HepG2 (cell line): Measurements from ENCODE around the gene EDEM3. TPM values are rescaled to one million over a fixed set of nuclear protein-coding genes. Genes with fewer than 3 reads are reported as not detected.

Experiments used
- ETV5 ChIP-seq: IDR thresholded peaks from 2 replicates; pipeline ENCODE4 v1.6.1; 2018; ENCODE audit warnings: missing biosample characterization, missing genetic modification reagents, inconsistent platforms, borderline replicate concordance
- FOXP1 ChIP-seq, 2 experiments: fragments of 450-650 bp in 1 of 2; IDR thresholded peaks; 2 replicates each; pipeline ENCODE4 v1.6.1; 2017 to 2018; ENCODE audit warnings: antibody characterized with exemption in 1 of 2
- GATAD2A ChIP-seq: IDR thresholded peaks from 2 replicates; pipeline ENCODE4 v1.6.1; 2016
- GPN1 ChIP-seq: sonication (generic); formaldehyde crosslinking; IDR thresholded peaks from 2 replicates; pipeline ENCODE4 v1.5.1; 2020; ENCODE audit warnings: missing genetic modification reagents, borderline replicate concordance
- HOXA3 ChIP-seq: sonication (generic); formaldehyde crosslinking; IDR thresholded peaks from 2 replicates; pipeline ENCODE4 v1.5.0; 2020; ENCODE audit warnings: missing genetic modification reagents
- IKZF1 ChIP-seq: fragments of 450-650 bp; IDR thresholded peaks from 2 replicates; pipeline ENCODE4 v1.7.1; 2016
- ISL2 ChIP-seq: sonication (generic); formaldehyde crosslinking; IDR thresholded peaks from 2 replicates; pipeline ENCODE4 v1.5.0; 2020; ENCODE audit warnings: missing genetic modification reagents
- MIER3 ChIP-seq: IDR thresholded peaks from 2 replicates; pipeline ENCODE4 v1.6.1; 2016; ENCODE audit warnings: missing compliant biosample characterization, borderline replicate concordance
- NKX3-1 ChIP-seq: sonication (generic); formaldehyde crosslinking; IDR thresholded peaks from 2 replicates; pipeline ENCODE4 v1.5.0; 2020; ENCODE audit warnings: missing genetic modification reagents
- NR2F6 ChIP-seq, 2 experiments: IDR thresholded peaks; 2 replicates each; pipeline ENCODE4 v1.6.1; 2016; ENCODE audit warnings: antibody characterized with exemption in 1 of 2, mild to moderate bottlenecking in 1 of 2
- PHF21A ChIP-seq: sonication (generic); formaldehyde crosslinking; IDR thresholded peaks from 2 replicates; pipeline ENCODE4 v1.5.0; 2020; ENCODE audit warnings: mild to moderate bottlenecking, missing genetic modification reagents
- SMAD3 ChIP-seq: sonication (generic); formaldehyde crosslinking; IDR thresholded peaks from 2 replicates; pipeline ENCODE4 v1.4.0; 2020; ENCODE audit warnings: missing genetic modification reagents
- TOPORS ChIP-seq: sonication (generic); formaldehyde crosslinking; IDR thresholded peaks from 2 replicates; pipeline ENCODE4 v1.8.0; 2023; ENCODE audit warnings: mild to moderate bottlenecking, missing genetic modification reagents
- ZNF160 ChIP-seq: sonication (generic); formaldehyde crosslinking; IDR thresholded peaks from 2 replicates; pipeline ENCODE4 v1.8.0; 2022; ENCODE audit warnings: mild to moderate bottlenecking, inconsistent platforms, missing genetic modification reagents
- ZNF256 ChIP-seq: sonication (generic); formaldehyde crosslinking; conservative IDR thresholded peaks from 2 replicates; pipeline ENCODE4 v1.4.0; 2020; ENCODE audit warnings: missing genetic modification reagents
- ZNF589 ChIP-seq: sonication (generic); formaldehyde crosslinking; conservative IDR thresholded peaks from 2 replicates; pipeline ENCODE4 v1.8.0; 2022; ENCODE audit warnings: mild to moderate bottlenecking, moderate library complexity, missing genetic modification reagents
- ZNF710 ChIP-seq: sonication (generic); formaldehyde crosslinking; IDR thresholded peaks from 2 replicates; pipeline ENCODE4 v1.5.0; 2020; ENCODE audit warnings: mild to moderate bottlenecking, missing genetic modification reagents, borderline replicate concordance
- ZNF768 ChIP-seq: sonication (generic); formaldehyde crosslinking; IDR thresholded peaks from 2 replicates; pipeline ENCODE4 v1.4.0; 2020; ENCODE audit warnings: missing genetic modification reagents
- polyA plus RNA-seq, 8 experiments: library from polyadenylated mRNA; depleted of rRNA in 3 of 8; stranded (reverse) in 7 of 8; unstranded in 1 of 8; fragments of >200 nt; fragmentation: Illumina TruSeq in 4 of 8; extraction: Trizol in 4 of 8; gene quantifications; 2 replicates each; pipeline versions ENCODE4 v1.2.1 to v1.2.3, GENCODE V29; 2011 to 2016; ENCODE audit warnings: low read depth in 4 of 8, missing spikeins in 1 of 8, mixed read lengths in 1 of 8; ENCODE audit not compliant: insufficient read depth in 1 of 8
- total RNA-seq, 5 experiments: library from RNA; depleted of rRNA; stranded (reverse); fragments of >200 nt; fragmentation: Illumina TruSeq; extraction: Trizol; gene quantifications; 2 replicates each; pipeline ENCODE4 v1.2.3, GENCODE V29; 2016; ENCODE audit warnings: low read depth in 1 of 5
- TF ChIP-seq, protein P1 (sequence below): sonication (generic); formaldehyde crosslinking; conservative IDR thresholded peaks from 2 replicates; pipeline ENCODE4 v1.4.0; 2020; ENCODE audit warnings: missing genetic modification reagents
- TF ChIP-seq, protein P2 (sequence below): IDR thresholded peaks from 2 replicates; pipeline ENCODE4 v1.6.1; 2016; ENCODE audit warnings: mild to moderate bottlenecking
- TF ChIP-seq, protein P3 (sequence below): sonication (generic); formaldehyde crosslinking; IDR thresholded peaks from 2 replicates; pipeline ENCODE4 v1.5.1; 2020; ENCODE audit warnings: mild to moderate bottlenecking, moderate library complexity, missing genetic modification reagents
- TF ChIP-seq, protein P4 (sequence below): IDR thresholded peaks from 2 replicates; pipeline ENCODE4 v1.6.1; 2012; ENCODE audit warnings: low read length, improper control_type of control experiment

Gene EDEM3
- total and polyA plus RNA-seq, 2 of the 13 experiments (the other 11 are each of a cell fraction or from before 2014, with no cell fraction given), result 13.1 to 18.2 TPM

DNA sequence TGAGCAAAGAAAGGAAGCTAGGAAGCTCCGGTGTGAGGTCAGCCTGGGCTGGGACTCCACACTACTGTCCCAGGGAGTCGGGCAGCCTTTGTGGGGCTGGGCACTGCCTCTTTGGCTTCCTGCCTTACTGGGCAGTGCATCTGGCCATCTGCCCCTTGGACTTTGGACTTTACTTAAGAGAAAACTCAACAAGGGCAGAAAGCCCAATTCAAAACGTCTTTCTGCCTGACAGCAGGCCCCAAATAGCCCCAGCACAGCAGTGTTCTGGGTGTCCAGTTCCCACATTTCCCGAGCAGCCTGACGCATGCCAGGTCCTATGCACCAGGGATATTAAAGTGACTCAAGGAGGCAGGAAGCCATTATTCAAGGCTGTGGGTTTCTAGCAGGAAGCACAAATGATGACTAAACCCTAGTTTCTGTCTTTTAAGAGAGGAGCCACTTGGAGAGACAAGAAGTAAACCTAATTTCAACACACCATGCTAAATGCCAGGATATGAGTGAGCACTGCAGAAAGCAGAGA lies 37.9 kb upstream of the EDEM3 start (continued):
- TF ChIP-seq, protein P1, sequence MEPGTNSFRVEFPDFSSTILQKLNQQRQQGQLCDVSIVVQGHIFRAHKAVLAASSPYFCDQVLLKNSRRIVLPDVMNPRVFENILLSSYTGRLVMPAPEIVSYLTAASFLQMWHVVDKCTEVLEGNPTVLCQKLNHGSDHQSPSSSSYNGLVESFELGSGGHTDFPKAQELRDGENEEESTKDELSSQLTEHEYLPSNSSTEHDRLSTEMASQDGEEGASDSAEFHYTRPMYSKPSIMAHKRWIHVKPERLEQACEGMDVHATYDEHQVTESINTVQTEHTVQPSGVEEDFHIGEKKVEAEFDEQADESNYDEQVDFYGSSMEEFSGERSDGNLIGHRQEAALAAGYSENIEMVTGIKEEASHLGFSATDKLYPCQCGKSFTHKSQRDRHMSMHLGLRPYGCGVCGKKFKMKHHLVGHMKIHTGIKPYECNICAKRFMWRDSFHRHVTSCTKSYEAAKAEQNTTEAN, result no peak
- TF ChIP-seq ZNF710, result no peak
- 0 out of 2 replicates have a peak, but pooled peaks have one; percentile 39 for TF ChIP-seq MIER3
- no peak for TF ChIP-seq NKX3-1 (CRISPR knock-in tag)
- peak; percentile 32; the same call in 1 of the 2 replicates for TF ChIP-seq NR2F6 (IDR thresholded peaks at IDR 0.05)
- peak; percentile 34; the same call in 1 of the 2 replicates for TF ChIP-seq NR2F6 (CRISPR knock-in tag; IDR thresholded peaks at IDR 0.05)
- TF ChIP-seq, protein P2, sequence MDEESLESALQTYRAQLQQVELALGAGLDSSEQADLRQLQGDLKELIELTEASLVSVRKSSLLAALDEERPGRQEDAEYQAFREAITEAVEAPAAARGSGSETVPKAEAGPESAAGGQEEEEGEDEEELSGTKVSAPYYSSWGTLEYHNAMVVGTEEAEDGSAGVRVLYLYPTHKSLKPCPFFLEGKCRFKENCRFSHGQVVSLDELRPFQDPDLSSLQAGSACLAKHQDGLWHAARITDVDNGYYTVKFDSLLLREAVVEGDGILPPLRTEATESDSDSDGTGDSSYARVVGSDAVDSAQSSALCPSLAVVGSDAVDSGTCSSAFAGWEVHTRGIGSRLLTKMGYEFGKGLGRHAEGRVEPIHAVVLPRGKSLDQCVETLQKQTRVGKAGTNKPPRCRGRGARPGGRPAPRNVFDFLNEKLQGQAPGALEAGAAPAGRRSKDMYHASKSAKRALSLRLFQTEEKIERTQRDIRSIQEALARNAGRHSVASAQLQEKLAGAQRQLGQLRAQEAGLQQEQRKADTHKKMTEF, result 0 out of 2 replicates have a peak, but pooled peaks have one; percentile 39
- TF ChIP-seq, protein P3, sequence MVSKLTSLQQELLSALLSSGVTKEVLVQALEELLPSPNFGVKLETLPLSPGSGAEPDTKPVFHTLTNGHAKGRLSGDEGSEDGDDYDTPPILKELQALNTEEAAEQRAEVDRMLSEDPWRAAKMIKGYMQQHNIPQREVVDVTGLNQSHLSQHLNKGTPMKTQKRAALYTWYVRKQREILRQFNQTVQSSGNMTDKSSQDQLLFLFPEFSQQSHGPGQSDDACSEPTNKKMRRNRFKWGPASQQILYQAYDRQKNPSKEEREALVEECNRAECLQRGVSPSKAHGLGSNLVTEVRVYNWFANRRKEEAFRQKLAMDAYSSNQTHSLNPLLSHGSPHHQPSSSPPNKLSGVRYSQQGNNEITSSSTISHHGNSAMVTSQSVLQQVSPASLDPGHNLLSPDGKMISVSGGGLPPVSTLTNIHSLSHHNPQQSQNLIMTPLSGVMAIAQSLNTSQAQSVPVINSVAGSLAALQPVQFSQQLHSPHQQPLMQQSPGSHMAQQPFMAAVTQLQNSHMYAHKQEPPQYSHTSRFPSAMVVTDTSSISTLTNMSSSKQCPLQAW (CRISPR knock-in tag), result peak; percentile 67
- TF ChIP-seq, protein P4, sequence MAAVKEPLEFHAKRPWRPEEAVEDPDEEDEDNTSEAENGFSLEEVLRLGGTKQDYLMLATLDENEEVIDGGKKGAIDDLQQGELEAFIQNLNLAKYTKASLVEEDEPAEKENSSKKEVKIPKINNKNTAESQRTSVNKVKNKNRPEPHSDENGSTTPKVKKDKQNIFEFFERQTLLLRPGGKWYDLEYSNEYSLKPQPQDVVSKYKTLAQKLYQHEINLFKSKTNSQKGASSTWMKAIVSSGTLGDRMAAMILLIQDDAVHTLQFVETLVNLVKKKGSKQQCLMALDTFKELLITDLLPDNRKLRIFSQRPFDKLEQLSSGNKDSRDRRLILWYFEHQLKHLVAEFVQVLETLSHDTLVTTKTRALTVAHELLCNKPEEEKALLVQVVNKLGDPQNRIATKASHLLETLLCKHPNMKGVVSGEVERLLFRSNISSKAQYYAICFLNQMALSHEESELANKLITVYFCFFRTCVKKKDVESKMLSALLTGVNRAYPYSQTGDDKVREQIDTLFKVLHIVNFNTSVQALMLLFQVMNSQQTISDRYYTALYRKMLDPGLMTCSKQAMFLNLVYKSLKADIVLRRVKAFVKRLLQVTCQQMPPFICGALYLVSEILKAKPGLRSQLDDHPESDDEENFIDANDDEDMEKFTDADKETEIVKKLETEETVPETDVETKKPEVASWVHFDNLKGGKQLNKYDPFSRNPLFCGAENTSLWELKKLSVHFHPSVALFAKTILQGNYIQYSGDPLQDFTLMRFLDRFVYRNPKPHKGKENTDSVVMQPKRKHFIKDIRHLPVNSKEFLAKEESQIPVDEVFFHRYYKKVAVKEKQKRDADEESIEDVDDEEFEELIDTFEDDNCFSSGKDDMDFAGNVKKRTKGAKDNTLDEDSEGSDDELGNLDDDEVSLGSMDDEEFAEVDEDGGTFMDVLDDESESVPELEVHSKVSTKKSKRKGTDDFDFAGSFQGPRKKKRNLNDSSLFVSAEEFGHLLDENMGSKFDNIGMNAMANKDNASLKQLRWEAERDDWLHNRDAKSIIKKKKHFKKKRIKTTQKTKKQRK, result no peak
- no peak for TF ChIP-seq IKZF1
- TF ChIP-seq PHF21A (CRISPR knock-in tag), result peak; percentile 49; the same call in 1 of the 2 replicates
- TF ChIP-seq GATAD2A (CRISPR knock-in tag), result peak; percentile 75
- no peak for TF ChIP-seq FOXP1 (IDR thresholded peaks at IDR 0.05)
- 0 out of 2 replicates have a peak, but pooled peaks have one; percentile 8 for TF ChIP-seq FOXP1 (CRISPR knock-in tag; IDR thresholded peaks at IDR 0.05)
- peak; percentile 42; the same call in 1 of the 2 replicates for TF ChIP-seq HOXA3
- no peak for TF ChIP-seq GPN1
- no peak for TF ChIP-seq ZNF589 (CRISPR knock-in tag)
- TF ChIP-seq ZNF160, result no peak
- peak; percentile 25; the same call in 1 of the 2 replicates for TF ChIP-seq ETV5 (CRISPR knock-in tag)
- no peak for TF ChIP-seq TOPORS
- no peak for TF ChIP-seq ZNF256 (CRISPR knock-in tag)
- peak; percentile 66; the same call in 1 of the 2 replicates for TF ChIP-seq ISL2
- 0 out of 2 replicates have a peak, but pooled peaks have one; percentile 26 for TF ChIP-seq SMAD3
- no peak for TF ChIP-seq ZNF768 (CRISPR knock-in tag)
